GM23248 (cell line): ENCODE data around the gene LIN7A. TPM values are rescaled to one million over a fixed set of nuclear protein-coding genes. Genes with fewer than 3 reads are reported as not detected.

Experiments used
- DNase-seq: peaks from one replicate; pipeline ENCODE4 v3.0.0-alpha.2; 2015
- H2AFZ ChIP-seq: fragments of 200-600 bp; sonication (generic); 2 replicates; pipeline ENCODE4 v1.6.1; 2016; ENCODE audit warnings: antibody characterized with exemption
- H3F3A ChIP-seq: fragments of 200-600 bp; sonication (generic); 2 replicates; pipeline ENCODE4 v1.6.1; 2016; ENCODE audit warnings: mild to moderate bottlenecking, antibody characterized with exemption, mixed run types; ENCODE audit not compliant: insufficient read depth
- H3K27ac ChIP-seq: fragments of 200-600 bp; sonication (generic); 2 replicates; pipeline ENCODE4 v1.5.1; 2016; ENCODE audit warnings: mild to moderate bottlenecking
- H3K27me3 ChIP-seq: fragments of 200-600 bp; sonication (generic); replicated peaks from 2 replicates; pipeline ENCODE4 v1.6.1; 2016; ENCODE audit warnings: mild to moderate bottlenecking; ENCODE audit not compliant: insufficient read depth
- H3K36me3 ChIP-seq: fragments of 200-600 bp; sonication (generic); 2 replicates; pipeline ENCODE4 v1.6.1; 2016; ENCODE audit warnings: low read depth, mild to moderate bottlenecking
- H3K4me1 ChIP-seq: fragments of 200-600 bp; sonication (generic); 2 replicates; pipeline ENCODE4 v1.6.1; 2016; ENCODE audit warnings: mild to moderate bottlenecking; ENCODE audit not compliant: insufficient read depth
- H3K4me2 ChIP-seq: fragments of 200-600 bp; sonication (generic); one replicate; pipeline ENCODE4 v1.6.1; 2016; ENCODE audit warnings: mild to moderate bottlenecking; ENCODE audit not compliant: unreplicated experiment
- H3K4me3 ChIP-seq: fragments of 200-600 bp; sonication (generic); 2 replicates; pipeline ENCODE4 v1.5.1; 2016; ENCODE audit warnings: mild to moderate bottlenecking
- H3K79me2 ChIP-seq: fragments of 200-600 bp; sonication (generic); 2 replicates; pipeline ENCODE4 v1.6.1; 2016; ENCODE audit warnings: mild to moderate bottlenecking; ENCODE audit not compliant: insufficient read depth
- H3K9ac ChIP-seq: fragments of 200-600 bp; sonication (generic); 2 replicates; pipeline ENCODE4 v1.6.1; 2016; ENCODE audit warnings: mild to moderate bottlenecking
- H3K9me2 ChIP-seq: fragments of 200-600 bp; sonication (generic); 2 replicates; pipeline ENCODE4 v1.6.1; 2016; ENCODE audit warnings: mixed run types, mild to moderate bottlenecking, moderate library complexity; ENCODE audit not compliant: insufficient read depth
- H3K9me3 ChIP-seq: fragments of 200-600 bp; sonication (generic); one replicate; pipeline ENCODE4 v1.6.1; 2017; ENCODE audit warnings: low read depth
- H4K20me1 ChIP-seq: fragments of 200-600 bp; sonication (generic); 2 replicates; pipeline ENCODE4 v1.6.0; 2016; ENCODE audit not compliant: insufficient read depth
- EZH2 ChIP-seq: fragments of 200-600 bp; sonication (generic); IDR thresholded peaks from 2 replicates; pipeline ENCODE4 v1.6.1; 2018; ENCODE audit warnings: antibody characterized with exemption, mild to moderate bottlenecking; ENCODE audit not compliant: insufficient read depth, poor library complexity, severe bottlenecking
- EZH2phosphoT487 ChIP-seq: fragments of 200-600 bp; sonication (generic); IDR thresholded peaks from 2 replicates; pipeline ENCODE4 v1.6.1; 2018; ENCODE audit warnings: antibody characterized with exemption, moderate library complexity, mild to moderate bottlenecking, low read depth; ENCODE audit not compliant: insufficient read depth
- WGBS, 2 experiments: methylation state at CpG; one replicate each; pipeline ENCODE4 v1.1.6; 2015 to 2017; ENCODE audit warnings: low lambda C conversion rate in 2 of 2, low coverage in 1 of 2; ENCODE audit errors: missing lambda C conversion rate in 2 of 2; 5-methylcytosine and 5-hydroxymethylcytosine counted together
- in situ Hi-C: fragments of 300-500 bp; cut with MboI; formaldehyde crosslinking; loops from 2 replicates; pipeline ENCODE4 v1.15.0; 2020
- polyA plus RNA-seq: library from polyadenylated mRNA; unstranded; fragments of >200 nt; fragmentation: Nextera tagmentation; extraction: Ambion mirVana; gene quantifications from 2 replicates; pipeline ENCODE4 v1.2.1, GENCODE V29; 2016
- total RNA-seq: library from RNA; depleted of rRNA; stranded (reverse); fragments of >200 nt; shearing (Covaris generic); gene quantifications from 2 replicates; pipeline ENCODE4 v1.2.3, GENCODE V29; 2014

Gene LIN7A
- total and polyA plus RNA-seq, 2 experiments from 2014 or later: 1.5 to 1.6 TPM

- H3K27ac ChIP-seq: no peak overlapping the region
- H3K36me3 ChIP-seq: no peaks in the 10 kb centered on the region
- H3K27me3 ChIP-seq: no peaks in the 10 kb centered on the region
- H3K9me2 ChIP-seq: no peaks in the 10 kb centered on the region
- H3K4me1 ChIP-seq: peaks cover 17% of the 10 kb centered on the region
- DNase-seq: no peak
- H3F3A ChIP-seq: peaks cover 4% of the 10 kb centered on the region; the same call in 1 of the 2 replicates
- WGBS, 2 experiments: 22 to 26% methylated on average over 4 of the region's 4 CpGs
- H3K4me2 ChIP-seq: no peak overlapping the region
- TF ChIP-seq EZH2phosphoT487: no peak
- no peak for TF ChIP-seq EZH2
- H3K4me3 ChIP-seq: no peak overlapping the region
- in situ Hi-C loops: no loop called here
- no peak overlapping the region for H2AFZ ChIP-seq
- no peaks in the 10 kb centered on the region for H4K20me1 ChIP-seq
- H3K79me2 ChIP-seq: no peaks in the 10 kb centered on the region
- no peaks in the 10 kb centered on the region for H3K9me3 ChIP-seq
- no peak overlapping the region for H3K9ac ChIP-seq
Measured at GRCh38 chr12:80838024-80838658, 99.6 kb downstream of the LIN7A start.

GRCh38 chr12:80837342-80837978, 100.3 kb downstream of the LIN7A start:
- Histone ChIP-seq H4K20me1 (no peaks in the 10 kb centered on the region), H3K79me2 (no peaks in the 10 kb centered on the region), H3K9me2 (no peaks in the 10 kb centered on the region), H3K27ac (no peak overlapping the region), H3K27me3 (no peaks in the 10 kb centered on the region), H3K4me1 (peaks cover 17% of the 10 kb centered on the region), H3K4me2 (no peak overlapping the region), H3K36me3 (no peaks in the 10 kb centered on the region), H3F3A (peaks cover 4% of the 10 kb centered on the region; the same call in 1 of the 2 replicates), H3K9ac (no peak overlapping the region), H2AFZ (no peak overlapping the region), H3K4me3 (no peak overlapping the region), H3K9me3 (no peaks in the 10 kb centered on the region)
- in situ Hi-C loops: no loop called here
- TF ChIP-seq EZH2phosphoT487 (no peak), EZH2 (no peak)
- 25 to 26% methylated on average over 5 of the region's 5 CpGs for WGBS, 2 experiments
- peak; percentile 77 for DNase-seq

- H3K9me2 ChIP-seq: no peaks in the 10 kb centered on the region
- WGBS, 2 experiments: 0% methylated on average over 1 of the region's 1 CpG
- peaks cover 22% of the 10 kb centered on the region for H3K4me1 ChIP-seq
- H3K79me2 ChIP-seq: no peaks in the 10 kb centered on the region
- in situ Hi-C loops: no loop called here
- no peak overlapping the region for H3K4me3 ChIP-seq
- H3K27me3 ChIP-seq: no peaks in the 10 kb centered on the region
- H3K9ac ChIP-seq: no peak overlapping the region
- H3K27ac ChIP-seq: no peak overlapping the region
- peaks cover 4% of the 10 kb centered on the region; the same call in 1 of the 2 replicates for H3F3A ChIP-seq
- DNase-seq: no peak
- H3K4me2 ChIP-seq: no peak overlapping the region
- H4K20me1 ChIP-seq: no peaks in the 10 kb centered on the region
- no peaks in the 10 kb centered on the region for H3K9me3 ChIP-seq
- no peak overlapping the region for H2AFZ ChIP-seq
- TF ChIP-seq EZH2: no peak
- TF ChIP-seq EZH2phosphoT487: no peak
- H3K36me3 ChIP-seq: no peaks in the 10 kb centered on the region
Measured at GRCh38 chr12:80834724-80835123, 103.0 kb downstream of the LIN7A start.

GRCh38 chr12:80830533-80831088, 107.1 kb downstream of the LIN7A start:
- no peak overlapping the region for H2AFZ ChIP-seq
- H3K36me3 ChIP-seq: no peaks in the 10 kb centered on the region
- in situ Hi-C loops: no loop called here
- H3K9ac ChIP-seq: no peak overlapping the region
- no peak overlapping the region for H3K27ac ChIP-seq
- 97 to 100% methylated on average over 4 of the region's 4 CpGs for whole genome bisulfite sequencing, 2 experiments
- no peaks in the 10 kb centered on the region for H4K20me1 ChIP-seq
- no peaks in the 10 kb centered on the region for H3K9me3 ChIP-seq
- TF ChIP-seq EZH2phosphoT487 (no peak), EZH2 (no peak)
- no peak overlapping the region for H3K4me2 ChIP-seq
- H3K4me1 ChIP-seq: peaks cover 8% of the 10 kb centered on the region
- H3K4me3 ChIP-seq: no peak overlapping the region
- H3K79me2 ChIP-seq: no peaks in the 10 kb centered on the region
- H3K9me2 ChIP-seq: no peaks in the 10 kb centered on the region
- DNase-seq: no peak
- H3F3A ChIP-seq: no peaks in the 10 kb centered on the region
- no peaks in the 10 kb centered on the region for H3K27me3 ChIP-seq
